Cardiac muscle cell (in vitro differentiated cells and primary cell): ENCODE results near the gene PSMD4. TPM values are rescaled to one million over a fixed set of nuclear protein-coding genes. Genes with fewer than 3 reads are reported as not detected.

Source experiments
- DNase-seq, 2 donors: peaks; one replicate each; pipeline versions ENCODE4 v3.0.0 to v3.0.0-alpha.2; 2010 to 2017; ENCODE audit warnings: low read depth in 1 of 2, low spot score in 1 of 2
- H3K27ac ChIP-seq: fragments of 200-600 bp; sonication (generic); 2 replicates; pipeline ENCODE4 v1.5.1; 2016
- H3K27me3 ChIP-seq: fragments of 200-600 bp; sonication (generic); 2 replicates; pipeline ENCODE4 v1.6.0; 2016; ENCODE audit warnings: control low read depth
- H3K36me3 ChIP-seq: fragments of 200-600 bp; sonication (generic); 2 replicates; pipeline ENCODE4 v1.5.1; 2016; ENCODE audit warnings: control low read depth
- H3K4me1 ChIP-seq: fragments of 200-600 bp; sonication (generic); 2 replicates; pipeline ENCODE4 v1.8.1; 2017; ENCODE audit warnings: low read depth, mild to moderate bottlenecking, mixed run types
- H3K4me3 ChIP-seq: fragments of 200-600 bp; sonication (generic); 2 replicates; pipeline ENCODE4 v1.5.1; 2016; ENCODE audit warnings: mild to moderate bottlenecking
- H3K9me3 ChIP-seq: fragments of 200-600 bp; sonication (generic); 2 replicates; pipeline ENCODE4 v1.5.1; 2017; ENCODE audit warnings: low read depth, mild to moderate bottlenecking, control low read depth
- polyA plus RNA-seq: library from polyadenylated mRNA; unstranded; fragments of >200 nt; fragmentation: Nextera tagmentation; extraction: Ambion mirVana; gene quantifications from 2 replicates; pipeline ENCODE4 v1.2.1, GENCODE V29; 2016
- total RNA-seq: library from RNA; depleted of rRNA; stranded (reverse); fragments of >200 nt; gene quantifications from 2 replicates; pipeline ENCODE4 v1.2.3, GENCODE V29; 2016
- TF ChIP-seq, protein P1 (sequence below): IDR thresholded peaks from 2 replicates; pipeline ENCODE4 v1.5.1; 2012; ENCODE audit warnings: low read depth, mild to moderate bottlenecking, low read length

Gene PSMD4
- total and polyA plus RNA-seq, 2 experiments from 2014 or later, result 140 to 277 TPM

GRCh38 chr1:151289991-151290708 lies 35.6 kb downstream of the PSMD4 start:
- peaks cover 34% of the 10 kb centered on the region for H3K36me3 ChIP-seq
- no peaks in the 10 kb centered on the region for H3K9me3 ChIP-seq
- H3K4me3 ChIP-seq, result no peak overlapping the region
- TF ChIP-seq, protein P1, sequence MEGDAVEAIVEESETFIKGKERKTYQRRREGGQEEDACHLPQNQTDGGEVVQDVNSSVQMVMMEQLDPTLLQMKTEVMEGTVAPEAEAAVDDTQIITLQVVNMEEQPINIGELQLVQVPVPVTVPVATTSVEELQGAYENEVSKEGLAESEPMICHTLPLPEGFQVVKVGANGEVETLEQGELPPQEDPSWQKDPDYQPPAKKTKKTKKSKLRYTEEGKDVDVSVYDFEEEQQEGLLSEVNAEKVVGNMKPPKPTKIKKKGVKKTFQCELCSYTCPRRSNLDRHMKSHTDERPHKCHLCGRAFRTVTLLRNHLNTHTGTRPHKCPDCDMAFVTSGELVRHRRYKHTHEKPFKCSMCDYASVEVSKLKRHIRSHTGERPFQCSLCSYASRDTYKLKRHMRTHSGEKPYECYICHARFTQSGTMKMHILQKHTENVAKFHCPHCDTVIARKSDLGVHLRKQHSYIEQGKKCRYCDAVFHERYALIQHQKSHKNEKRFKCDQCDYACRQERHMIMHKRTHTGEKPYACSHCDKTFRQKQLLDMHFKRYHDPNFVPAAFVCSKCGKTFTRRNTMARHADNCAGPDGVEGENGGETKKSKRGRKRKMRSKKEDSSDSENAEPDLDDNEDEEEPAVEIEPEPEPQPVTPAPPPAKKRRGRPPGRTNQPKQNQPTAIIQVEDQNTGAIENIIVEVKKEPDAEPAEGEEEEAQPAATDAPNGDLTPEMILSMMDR, result no peak
- no peaks in the 10 kb centered on the region for H3K4me1 ChIP-seq
- DNase-seq, result no peak
- H3K27me3 ChIP-seq, result no peaks in the 10 kb centered on the region
- no peak overlapping the region for H3K27ac ChIP-seq

DNA sequence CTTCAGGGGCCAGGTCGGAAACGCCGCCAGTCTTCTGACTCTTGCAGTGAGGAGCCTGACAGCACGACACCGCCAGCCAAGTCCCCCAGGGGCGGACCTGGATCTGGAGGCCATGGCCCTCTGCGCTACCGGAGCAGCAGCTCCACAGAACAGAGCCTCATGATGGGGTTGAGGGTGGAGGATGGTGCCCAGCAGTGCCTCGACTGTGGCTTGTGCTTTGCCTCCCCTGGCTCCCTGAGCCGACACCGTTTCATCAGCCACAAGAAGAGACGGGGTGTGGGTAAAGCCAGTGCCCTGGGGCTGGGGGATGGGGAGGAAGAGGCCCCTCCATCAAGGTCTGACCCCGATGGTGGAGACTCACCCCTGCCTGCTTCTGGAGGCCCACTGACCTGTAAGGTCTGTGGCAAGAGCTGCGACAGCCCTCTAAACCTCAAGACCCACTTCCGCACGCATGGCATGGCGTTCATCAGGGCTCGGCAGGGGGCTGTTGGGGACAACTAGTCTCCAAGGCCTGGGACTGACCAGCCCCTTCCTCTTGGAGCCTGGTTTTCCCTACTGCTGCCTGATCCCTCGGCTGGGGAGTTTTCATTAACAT lies 36.3 kb downstream of the PSMD4 start:
- H3K4me3 ChIP-seq, result no peak overlapping the region
- peaks cover 34% of the 10 kb centered on the region for H3K36me3 ChIP-seq
- H3K9me3 ChIP-seq, result no peaks in the 10 kb centered on the region
- no peak for DNase-seq
- TF ChIP-seq, protein P1, result no peak
- peak overlapping the region; percentile 21 for H3K27ac ChIP-seq
- no peaks in the 10 kb centered on the region for H3K27me3 ChIP-seq
- H3K4me1 ChIP-seq, result no peaks in the 10 kb centered on the region

DNA sequence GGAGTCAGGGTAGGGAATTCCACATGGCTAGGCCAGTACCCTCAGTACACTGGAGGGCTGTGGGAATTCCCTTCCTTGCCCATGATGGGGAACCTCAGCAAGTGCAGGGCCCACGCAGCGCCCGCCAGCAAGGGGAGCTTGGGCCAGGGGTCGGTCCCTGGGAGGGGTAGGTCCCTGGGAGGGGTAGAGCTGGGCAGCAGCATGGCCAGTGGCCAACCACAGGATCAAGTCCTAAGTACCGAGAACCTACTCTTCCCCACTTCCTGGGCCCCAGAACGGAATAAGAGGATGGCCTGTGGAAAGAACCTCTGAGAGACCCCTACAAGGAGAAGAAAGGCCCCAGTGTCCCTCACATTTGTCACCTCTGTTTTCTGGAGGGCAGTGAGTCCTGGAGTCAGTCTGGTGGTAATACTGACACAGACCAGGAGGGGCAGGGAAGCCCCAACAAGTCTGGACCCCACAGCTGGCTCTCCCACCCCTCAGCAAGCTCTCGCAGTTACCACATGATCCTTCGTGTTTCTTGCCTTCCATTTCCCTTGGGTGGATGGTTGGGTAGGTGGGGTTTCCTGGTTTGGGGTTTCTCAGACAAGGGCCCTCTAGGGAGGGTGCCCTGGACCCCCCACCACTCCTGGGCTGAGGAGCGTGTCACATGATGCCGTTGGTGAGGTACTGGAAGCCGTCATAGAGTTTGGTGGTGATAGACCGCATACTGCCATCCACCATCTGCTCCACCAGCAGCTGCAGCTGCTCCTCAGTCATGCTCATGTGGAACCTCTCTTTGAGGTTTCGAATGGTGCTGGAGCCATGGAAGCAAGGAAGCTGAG lies 37.9 kb downstream of the PSMD4 start:
- H3K9me3 ChIP-seq, result no peaks in the 10 kb centered on the region
- no peak overlapping the region for H3K4me3 ChIP-seq
- no peaks in the 10 kb centered on the region for H3K4me1 ChIP-seq
- DNase-seq, result no peak
- TF ChIP-seq, protein P1, result peak; percentile 6
- H3K36me3 ChIP-seq, result peaks cover 36% of the 10 kb centered on the region
- peak overlapping the region; percentile 62 for H3K27ac ChIP-seq
- H3K27me3 ChIP-seq, result no peaks in the 10 kb centered on the region

DNA sequence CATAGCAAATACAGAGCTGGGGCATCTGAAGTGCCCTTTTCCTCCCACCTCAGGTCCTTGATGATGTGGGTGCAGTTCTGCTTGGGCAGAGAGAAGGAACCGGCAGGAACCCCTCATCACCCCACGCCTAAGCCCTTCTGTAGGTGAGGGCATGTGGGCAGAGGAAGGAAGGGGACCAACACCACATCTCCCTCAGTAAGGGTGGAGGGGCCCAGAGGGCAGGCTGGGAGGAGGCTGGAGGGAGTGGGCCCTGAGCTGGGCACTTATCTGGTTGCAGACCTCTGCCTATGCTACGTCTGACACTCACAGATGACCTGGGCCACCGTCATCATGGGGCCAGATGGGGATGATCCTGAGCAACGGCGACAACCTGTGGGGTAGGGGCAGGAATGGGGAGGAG lies 38.6 kb downstream of the PSMD4 start:
- H3K9me3 ChIP-seq, result no peaks in the 10 kb centered on the region
- TF ChIP-seq, protein P1, result no peak
- H3K27me3 ChIP-seq, result no peaks in the 10 kb centered on the region
- no peak overlapping the region for H3K4me3 ChIP-seq
- no peak for DNase-seq
- H3K4me1 ChIP-seq, result no peaks in the 10 kb centered on the region
- H3K27ac ChIP-seq, result peak overlapping the region; percentile 62
- peaks cover 41% of the 10 kb centered on the region for H3K36me3 ChIP-seq

DNA sequence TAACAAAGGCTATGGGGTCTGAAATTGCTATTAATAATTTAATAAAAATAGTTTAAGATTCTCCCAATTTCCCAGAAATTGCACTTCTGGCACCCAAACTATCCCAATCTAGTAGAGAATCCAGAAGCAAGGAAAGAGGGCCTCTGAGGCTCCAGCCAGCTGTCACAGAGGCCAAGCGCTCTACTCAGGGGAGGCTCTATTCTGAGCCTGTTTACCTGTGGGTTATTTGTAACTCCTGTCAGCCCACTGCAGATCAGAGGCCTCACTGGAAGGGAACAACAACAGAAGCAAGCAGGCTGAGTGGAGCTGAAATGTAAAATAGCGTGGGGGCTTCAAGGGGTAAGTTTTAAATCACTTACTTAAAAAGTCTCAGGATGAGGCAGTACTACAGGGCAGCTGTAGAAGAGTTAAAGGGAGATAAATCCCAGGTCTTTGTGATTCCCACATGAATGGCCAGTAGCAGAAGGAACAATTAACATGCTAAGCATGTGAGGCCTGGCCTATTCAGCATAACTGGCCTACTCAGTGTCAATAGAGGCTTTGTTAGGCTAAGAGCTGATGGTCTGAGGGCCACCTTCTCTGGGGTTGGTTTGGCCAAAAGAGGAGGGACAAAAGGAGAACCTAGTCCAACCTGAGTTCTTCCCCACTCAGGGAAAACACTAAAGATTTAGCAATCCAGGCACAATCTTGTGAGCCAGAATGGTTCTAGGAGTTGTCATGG lies 40.4 kb downstream of the PSMD4 start:
- DNase-seq, result no peak
- Histone ChIP-seq H3K27me3 (no peaks in the 10 kb centered on the region), H3K4me3 (no peak overlapping the region), H3K27ac (peak overlapping the region; percentile 23), H3K9me3 (no peaks in the 10 kb centered on the region), H3K36me3 (peaks cover 53% of the 10 kb centered on the region), H3K4me1 (no peaks in the 10 kb centered on the region)
- TF ChIP-seq, protein P1, result no peak
